HTR-8/SVneo (cell line): ENCODE results near the gene FILIP1L.
A peak's percentile ranks its signal among the peaks of the same experiment; 100 is the strongest.

ENCODE experiments used
- DNase-seq: peaks from one replicate; pipeline ENCODE4 v3.0.0; 2011; ENCODE audit warnings: low spot score, mixed read lengths; ENCODE audit not compliant: insufficient read length
- FAIRE-seq: peaks from 2 replicates; lab custom pipeline; 2011; peaks lifted over from hg19 to GRCh38; lab: Jason Lieb, UNC

The FILIP1L gene

GRCh38 chr3:99984668-99985067 is 129.6 kb downstream of the FILIP1L start:
- FAIRE-seq: no peak
- no peak for DNase-seq

GRCh38 chr3:99984139-99984538 is 130.2 kb downstream of the FILIP1L start:
- FAIRE-seq (no peak), DNase-seq (no peak)

GRCh38 chr3:99982650-99983049 is 131.7 kb downstream of the FILIP1L start:
- DNase-seq: no peak
- FAIRE-seq: no peak

- no peak for FAIRE-seq
Observed at GRCh38 chr3:99981138-99981537, 133.2 kb downstream of the FILIP1L start.

GRCh38 chr3:99980606-99981005 is 133.7 kb downstream of the FILIP1L start:
- FAIRE-seq: no peak
- no peak for DNase-seq

More at GRCh38 chr3:99981138-99981537, 133.2 kb downstream of the FILIP1L start:
- DNase-seq: no peak

GRCh38 chr3:99978221-99978620 is 136.1 kb downstream of the FILIP1L start:
- FAIRE-seq: no peak
- DNase-seq: no peak

GRCh38 chr3:99976584-99976983 is 137.7 kb downstream of the FILIP1L start:
- FAIRE-seq (no peak), DNase-seq (no peak)

GRCh38 chr3:99974989-99975388 is 139.3 kb downstream of the FILIP1L start:
- no peak for DNase-seq
- no peak for FAIRE-seq

- FAIRE-seq (no peak), DNase-seq (no peak)
Observed at GRCh38 chr3:99972380-99973104, 141.8 kb downstream of the FILIP1L start.

- FAIRE-seq (no peak), DNase-seq (no peak)
Observed at GRCh38 chr3:99971761-99972160, 142.5 kb downstream of the FILIP1L start.

- FAIRE-seq (no peak), DNase-seq (no peak)
Observed at GRCh38 chr3:99970198-99970597, 144.1 kb downstream of the FILIP1L start.

- FAIRE-seq (no peak), DNase-seq (no peak)
Observed at GRCh38 chr3:99969136-99969535, 145.2 kb downstream of the FILIP1L start.

GRCh38 chr3:99967796-99968195 is 146.5 kb downstream of the FILIP1L start:
- FAIRE-seq (no peak), DNase-seq (no peak)

- DNase-seq: no peak
- FAIRE-seq: no peak
Observed at GRCh38 chr3:99966662-99967416, 147.5 kb downstream of the FILIP1L start.

GRCh38 chr3:99965681-99966408 is 148.5 kb downstream of the FILIP1L start:
- DNase-seq (no peak), FAIRE-seq (no peak)

GRCh38 chr3:99965077-99965476 is 149.2 kb downstream of the FILIP1L start:
- no peak for DNase-seq
- no peak for FAIRE-seq

GRCh38 chr3:99962703-99963102 is 151.6 kb downstream of the FILIP1L start:
- DNase-seq (no peak), FAIRE-seq (peak; percentile 63)

- DNase-seq (no peak), FAIRE-seq (peak; percentile 4)
Observed at GRCh38 chr3:99961756-99962515, 152.4 kb downstream of the FILIP1L start.

GRCh38 chr3:99960941-99961340 is 153.4 kb downstream of the FILIP1L start:
- FAIRE-seq (no peak), DNase-seq (no peak)
